Activated CD4-positive, alpha-beta T cell treated with anti-CD3 and anti-CD28 coated beads for 1 hour (primary cell): Measurements from ENCODE around the gene GUK1.
A peak's percentile ranks its signal among the peaks of the same experiment; 100 is the strongest.

Source experiments
- DNase-seq: peaks from one replicate; pipeline ENCODE4 v3.0.0-alpha.2; 2020

Gene GUK1, protein sequence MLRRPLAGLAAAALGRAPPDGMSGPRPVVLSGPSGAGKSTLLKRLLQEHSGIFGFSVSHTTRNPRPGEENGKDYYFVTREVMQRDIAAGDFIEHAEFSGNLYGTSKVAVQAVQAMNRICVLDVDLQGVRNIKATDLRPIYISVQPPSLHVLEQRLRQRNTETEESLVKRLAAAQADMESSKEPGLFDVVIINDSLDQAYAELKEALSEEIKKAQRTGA

DNA sequence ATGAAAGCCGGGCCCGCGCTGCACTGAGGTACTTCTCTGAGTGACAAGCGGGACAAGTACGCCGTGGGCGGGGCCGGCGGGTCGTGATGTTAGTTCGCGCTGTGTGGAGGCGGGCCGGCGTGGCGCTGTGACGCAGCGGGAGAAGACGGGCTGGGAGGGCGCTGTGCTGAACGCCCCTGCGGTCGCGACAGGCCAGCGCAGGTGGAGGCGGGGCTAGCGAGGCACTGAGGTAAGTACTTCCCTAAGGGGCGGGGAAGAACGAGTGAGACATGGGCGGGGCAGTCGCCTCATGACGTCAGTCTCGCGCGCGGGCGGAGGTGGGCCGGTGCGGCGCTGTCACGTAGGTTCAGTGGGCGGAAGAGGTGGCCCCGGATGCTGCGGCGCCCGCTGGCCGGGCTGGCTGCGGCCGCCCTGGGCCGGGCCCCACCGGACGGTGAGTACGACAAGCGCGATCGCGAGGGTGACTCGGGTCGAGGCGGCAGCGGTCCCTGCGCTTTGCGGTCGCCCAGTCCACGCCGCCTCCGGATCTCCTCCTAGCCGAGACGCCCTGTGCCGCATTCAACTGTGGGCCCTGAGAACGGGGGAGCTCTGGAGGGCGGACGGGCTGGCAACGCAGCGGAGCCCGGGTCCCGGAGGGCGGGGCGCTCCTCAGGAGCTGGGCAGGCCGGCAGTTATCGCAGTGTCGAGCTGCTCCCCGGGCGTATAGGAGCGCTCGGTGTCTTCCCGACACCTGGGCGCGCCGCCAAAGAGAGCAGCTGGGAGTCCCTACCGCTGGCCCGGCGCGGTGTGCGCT lies at the start of gene GUK1:
Gene GUK1 (plus strand): TSS at position 349 of the 793 bp plus-strand sequence. CDS start 24 bp downstream, at position 373.
- peak; percentile 100 for DNase-seq

GRCh38 chr1:228090613-228091081 lies 49.4 kb upstream of the GUK1 start:
- no peak for DNase-seq

DNA sequence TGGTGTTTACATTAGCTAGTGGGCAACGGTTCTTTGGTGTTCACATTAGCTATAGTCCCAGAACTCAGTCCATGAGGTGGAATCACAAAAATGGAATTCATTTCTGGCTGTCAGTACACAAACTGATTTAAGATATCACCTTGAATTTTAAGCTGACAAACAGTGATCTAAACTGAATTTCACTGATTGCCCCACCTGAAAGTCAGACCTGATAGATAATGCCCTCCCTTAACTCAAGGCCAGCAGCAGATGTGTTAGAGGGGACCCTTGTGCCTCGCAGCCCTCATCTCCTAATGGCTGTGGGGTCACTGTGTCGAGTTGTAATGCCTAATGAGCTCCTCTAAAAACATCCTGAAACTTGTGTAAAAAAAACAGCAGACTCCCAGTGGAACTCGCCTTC lies 49.0 kb upstream of the GUK1 start:
- no peak for DNase-seq

GRCh38 chr1:228092342-228093049 lies 47.6 kb upstream of the GUK1 start:
- no peak for DNase-seq

DNA sequence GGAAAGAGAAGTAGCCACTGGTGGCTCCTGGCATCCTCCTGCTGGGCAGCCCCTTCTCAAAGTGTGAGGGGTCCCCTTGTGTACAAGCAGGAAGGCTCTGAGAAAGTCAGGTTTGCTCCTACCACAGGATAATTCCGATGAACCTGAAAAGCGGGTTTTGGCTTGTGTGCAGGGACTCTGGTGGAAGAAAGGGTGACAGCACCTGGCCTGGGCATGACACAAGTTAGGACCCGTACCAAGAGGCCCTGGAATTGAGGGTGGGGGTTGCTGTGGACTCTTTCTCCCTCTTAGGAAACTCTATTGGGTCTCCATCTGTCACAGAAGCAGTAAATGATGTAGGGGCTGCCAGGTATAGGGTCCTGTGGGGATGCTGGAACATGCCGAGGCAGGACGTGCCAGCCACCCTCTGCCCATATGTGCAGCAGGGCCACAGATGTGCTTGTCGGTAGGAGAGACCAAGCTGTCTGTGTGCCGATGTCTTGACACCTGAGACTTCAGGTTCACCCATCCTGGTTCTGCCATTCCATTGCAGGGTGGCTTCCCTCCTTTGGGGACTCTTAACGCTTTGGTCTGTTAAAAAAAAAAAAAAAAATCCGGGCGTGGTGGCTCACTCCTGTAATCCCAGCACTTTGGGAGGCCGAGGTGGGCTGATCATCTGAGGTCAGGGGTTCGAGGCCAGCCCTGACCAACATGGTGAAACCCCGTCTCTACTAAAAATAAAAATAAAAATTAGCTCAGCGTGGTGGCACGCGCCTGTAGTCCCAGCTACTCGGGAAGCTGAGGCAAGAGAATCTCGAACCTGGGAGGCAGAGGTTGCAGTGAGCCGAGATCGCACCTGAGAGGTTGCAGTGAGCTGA lies 46.8 kb upstream of the GUK1 start:
- DNase-seq: no peak

DNA sequence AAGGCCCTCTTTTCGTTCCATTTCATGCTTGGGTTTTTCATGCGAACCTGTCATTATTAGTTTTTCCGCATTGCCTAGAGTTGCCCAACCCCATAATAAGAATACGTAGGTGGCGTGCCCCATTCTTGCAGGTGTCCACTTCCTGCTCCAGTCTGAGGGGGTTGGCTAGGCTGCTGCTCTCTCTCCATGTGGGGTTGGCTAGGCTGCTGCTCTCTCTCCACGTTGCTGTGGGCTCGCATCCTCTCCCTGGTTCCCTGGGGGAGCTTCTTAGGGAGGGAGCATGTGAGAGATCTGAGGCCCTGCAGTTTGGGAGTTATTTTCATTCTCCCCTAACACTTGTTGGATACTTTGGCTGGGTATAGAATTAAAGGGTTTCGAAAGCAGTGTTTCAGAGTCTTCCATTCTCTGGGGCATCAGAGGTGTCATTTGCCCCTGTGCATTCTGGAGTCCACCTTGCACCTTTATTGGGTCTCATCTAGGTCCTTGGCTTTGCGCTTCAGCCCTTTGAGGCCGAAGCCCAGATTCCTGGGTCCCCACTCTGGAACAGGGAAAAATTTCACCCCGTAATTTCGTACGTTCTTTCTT lies 45.6 kb upstream of the GUK1 start:
- no peak for DNase-seq

- no peak for DNase-seq
These were observed 44.9 kb upstream of the GUK1 start for GRCh38 chr1:228095161-228095560.

- no peak for DNase-seq
These were observed 44.1 kb upstream of the GUK1 start for GRCh38 chr1:228095938-228096337.

GRCh38 chr1:228096416-228097332 lies 43.4 kb upstream of the GUK1 start:
- DNase-seq: no peak

- no peak for DNase-seq
These were observed 42.6 kb upstream of the GUK1 start for GRCh38 chr1:228097333-228098081.

DNA sequence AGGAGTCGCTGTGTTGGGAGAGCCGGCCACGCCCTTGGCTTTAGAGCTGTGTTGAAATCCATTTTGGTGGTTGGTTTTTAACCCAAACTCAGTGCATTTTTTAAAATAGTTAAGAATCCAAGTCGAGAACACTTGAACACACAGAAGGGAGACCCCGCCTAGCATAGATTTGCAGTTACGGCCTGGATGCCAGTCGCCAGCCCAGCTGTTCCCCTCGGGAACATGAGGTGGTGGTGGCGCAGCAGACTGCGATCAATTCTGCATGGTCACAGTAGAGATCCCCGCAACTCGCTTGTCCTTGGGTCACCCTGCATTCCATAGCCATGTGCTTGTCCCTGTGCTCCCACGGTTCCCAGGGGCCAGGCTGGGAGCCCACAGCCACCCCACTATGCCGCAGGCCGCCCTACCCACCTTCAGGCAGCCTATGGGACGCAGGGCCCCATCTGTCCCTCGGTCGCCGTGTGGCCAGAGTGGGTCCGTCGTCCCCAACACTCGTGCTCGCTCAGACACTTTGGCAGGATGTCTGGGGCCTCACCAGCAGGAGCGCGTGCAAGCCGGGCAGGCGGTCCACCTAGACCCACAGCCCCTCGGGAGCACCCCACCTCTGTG lies 41.7 kb upstream of the GUK1 start:
- DNase-seq: no peak

GRCh38 chr1:228099331-228099732 lies 40.7 kb upstream of the GUK1 start:
- DNase-seq: no peak

GRCh38 chr1:228100822-228101613 lies 39.1 kb upstream of the GUK1 start:
- no peak for DNase-seq

- no peak for DNase-seq
These were observed 38.5 kb upstream of the GUK1 start for GRCh38 chr1:228101614-228101993.

GRCh38 chr1:228101994-228102790 lies 37.9 kb upstream of the GUK1 start:
- no peak for DNase-seq

DNA sequence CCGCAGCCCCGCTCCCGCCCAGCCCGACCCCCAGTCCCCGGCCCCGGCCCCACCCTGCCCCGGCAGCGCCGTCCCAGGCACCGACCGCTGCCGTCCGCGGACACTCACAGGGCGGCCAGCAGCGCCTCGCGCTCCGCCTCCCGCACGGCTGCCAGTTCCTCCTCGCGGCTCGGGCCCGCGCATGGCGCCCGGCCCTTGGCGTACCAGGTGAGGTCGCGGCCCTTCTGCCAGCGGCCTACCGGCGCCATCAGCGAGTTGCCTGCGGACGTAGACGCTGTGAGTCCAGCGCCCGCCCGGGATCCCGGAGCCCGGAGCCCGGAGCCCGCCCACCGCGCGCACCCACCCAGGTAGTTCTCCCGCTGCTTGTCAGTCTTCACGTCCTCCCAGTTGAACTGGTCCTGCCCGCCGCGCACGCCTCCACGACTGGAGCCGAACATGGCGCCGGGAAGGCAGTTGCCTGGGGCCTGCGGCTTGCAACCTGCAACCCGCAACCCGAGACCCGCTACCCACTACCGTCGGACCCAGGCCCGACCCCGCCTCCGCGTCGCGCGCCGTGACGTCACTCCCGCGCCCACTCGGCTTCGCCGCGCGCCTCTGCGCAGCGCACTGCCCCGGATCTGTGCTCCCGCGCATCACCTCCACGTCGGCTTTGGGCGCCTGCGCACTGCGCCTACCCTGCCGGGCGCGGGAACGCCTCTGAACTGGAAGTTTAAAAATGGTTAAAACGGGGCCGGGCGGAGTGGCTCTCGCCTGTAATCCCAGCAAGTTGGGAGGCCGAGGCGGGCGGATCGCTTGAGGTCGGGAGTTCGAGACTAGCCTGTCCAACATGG lies 37.1 kb upstream of the GUK1 start, which contains the start of gene C1orf35:
Gene C1orf35 (minus strand): TSS at position 535 of the 830 bp plus-strand sequence. CDS start 98 bp downstream, at position 437.
- peak; percentile 90 for DNase-seq
